Neural cell (in vitro differentiated cells): Measurements from ENCODE around the gene HIVEP2.

ENCODE experiments used
- CTCF ChIP-seq: fragments of 450-650 bp; IDR thresholded peaks from 2 replicates; pipeline ENCODE4 v1.5.1; 2014; ENCODE audit warnings: antibody characterized with exemption, mild to moderate bottlenecking, moderate library complexity; ENCODE audit not compliant: poor library complexity, severe bottlenecking
- EP300 ChIP-seq: fragments of 450-650 bp; conservative IDR thresholded peaks from 2 replicates; pipeline ENCODE4 v1.6.1; 2014; ENCODE audit warnings: antibody characterized with exemption, mild to moderate bottlenecking, moderate library complexity; ENCODE audit not compliant: poor library complexity, severe bottlenecking
- EZH2 ChIP-seq: fragments of 200-600, 300-800 bp; shearing (Covaris generic), sonication (generic); IDR thresholded peaks from 2 replicates; pipeline ENCODE4 v1.6.1; 2014; ENCODE audit warnings: antibody characterized with exemption, low read length, borderline replicate concordance, mild to moderate bottlenecking; ENCODE audit not compliant: insufficient read depth, poor library complexity, severe bottlenecking
- POLR2AphosphoS5 ChIP-seq: IDR thresholded peaks from 2 replicates; pipeline ENCODE4 v1.6.1; 2012
- RAD21 ChIP-seq: fragments of 450-650 bp; conservative IDR thresholded peaks from 2 replicates; pipeline ENCODE4 v1.6.1; 2014; ENCODE audit warnings: antibody characterized with exemption, mild to moderate bottlenecking, moderate library complexity
- REST ChIP-seq: IDR thresholded peaks from 2 replicates; pipeline ENCODE4 v1.6.1; 2012; ENCODE audit warnings: borderline replicate concordance
- SMC3 ChIP-seq: fragments of 450-650 bp; conservative IDR thresholded peaks from 2 replicates; pipeline ENCODE4 v1.6.1; 2014; ENCODE audit warnings: antibody characterized with exemption, mild to moderate bottlenecking, moderate library complexity; ENCODE audit not compliant: poor library complexity
- TAF1 ChIP-seq: IDR thresholded peaks from 2 replicates; pipeline ENCODE4 v1.6.1; 2012; ENCODE audit warnings: low read depth

- TF ChIP-seq CTCF (no peak), RAD21 (no peak), TAF1 (no peak), SMC3 (no peak), REST (no peak), EZH2 (no peak), POLR2AphosphoS5 (no peak), EP300 (no peak)
These were observed 52.5 kb downstream of the HIVEP2 start for GRCh38 chr6:142892254-142893021.
